ENCODE results near the gene CTRB2.
A peak's percentile ranks its signal among the peaks of the same experiment; 100 is the strongest.
"Not testable (repeated sequence)": the region's sequence is repeated elsewhere in the genome, so short reads cannot be mapped to it uniquely, and the experiment has no call there.

CTRB2 gene

DNA sequence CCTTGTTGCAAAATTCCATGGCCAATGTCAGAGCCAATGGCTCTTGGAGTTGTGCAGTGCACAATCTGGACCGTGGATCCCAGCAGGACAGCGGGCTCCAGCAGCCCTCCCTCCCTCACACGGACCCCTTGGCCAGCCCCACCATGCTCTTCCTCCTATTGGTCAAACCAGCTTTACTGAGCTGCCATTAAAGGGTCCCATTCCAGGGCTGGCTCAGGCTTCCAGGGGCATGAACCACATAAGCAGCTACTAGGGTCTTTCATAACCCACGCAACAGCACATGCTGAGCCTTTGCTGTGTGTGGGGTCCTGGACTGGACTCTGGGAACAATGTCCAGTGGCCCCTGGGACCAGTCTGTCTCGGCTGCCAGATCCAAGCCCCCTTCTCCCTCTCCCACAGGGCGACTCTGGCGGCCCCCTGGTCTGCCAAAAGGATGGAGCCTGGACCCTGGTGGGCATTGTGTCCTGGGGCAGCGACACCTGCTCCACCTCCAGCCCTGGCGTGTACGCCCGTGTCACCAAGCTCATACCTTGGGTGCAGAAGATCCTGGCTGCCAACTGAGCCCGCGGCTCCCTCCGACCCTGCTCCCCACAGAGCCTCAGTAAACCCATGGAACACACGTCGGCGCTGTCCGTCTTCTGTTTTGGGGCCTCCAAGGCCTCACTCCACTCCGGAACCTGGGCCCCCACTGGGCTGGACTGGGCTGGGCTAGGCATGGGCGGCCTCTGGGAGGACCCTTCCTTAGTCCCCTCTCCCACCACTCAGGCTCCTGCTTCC lies 17.5 kb upstream of the CTRB2 start:
- H3K27ac ChIP-seq = no peak overlapping the region
- no peak overlapping the region for H3K4me2 ChIP-seq
- H3K9me3 ChIP-seq (replicated peaks in 1 of 11) = no peaks in the 10 kb centered on the region
- H3K27me3 ChIP-seq = peaks cover 0 to 65% (median 0%) of the 10 kb centered on the region in 11 experiments; a peak in 5 of 22 replicates
- peaks cover 0 to 13% (median 6%) of the 10 kb centered on the region in 10 experiments; a peak in 14 of 20 replicates for H3K4me1 ChIP-seq
- H3K4me3 ChIP-seq = no peak overlapping the region
- no peaks in the 10 kb centered on the region for H3K36me3 ChIP-seq
- H4K20me1 ChIP-seq = peaks cover 0 to 53% (median 0%) of the 10 kb centered on the region in 11 experiments; a peak in 6 of 22 replicates
- no peak overlapping the region for H3K9ac ChIP-seq
- no peak for TF ChIP-seq Cebpa-rat (IDR thresholded peaks at IDR 0.05)

DNA sequence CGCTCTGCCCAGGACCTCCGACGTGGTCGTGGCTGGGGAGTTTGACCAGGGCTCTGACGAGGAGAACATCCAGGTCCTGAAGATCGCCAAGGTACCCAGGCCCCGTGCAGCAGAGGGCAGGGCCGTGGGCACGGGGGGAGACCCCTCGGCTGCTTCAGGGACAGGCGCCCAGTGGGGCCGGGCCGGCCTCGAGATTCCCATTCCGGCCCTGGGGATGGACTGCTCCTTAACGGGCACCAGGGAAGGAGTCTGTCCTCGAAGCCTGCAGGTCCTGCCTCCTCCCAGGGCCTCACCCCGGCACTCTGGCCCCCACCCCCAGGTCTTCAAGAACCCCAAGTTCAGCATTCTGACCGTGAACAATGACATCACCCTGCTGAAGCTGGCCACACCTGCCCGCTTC lies 16.2 kb upstream of the CTRB2 start:
- H3K9ac ChIP-seq; H3K27ac ChIP-seq; H3K4me2 ChIP-seq; H3K36me3 ChIP-seq; H3K4me3 ChIP-seq; H3K9me3 ChIP-seq (replicated peaks in 1 of 11): not testable (repeated sequence)
- H3K4me1 ChIP-seq = peaks cover 0 to 19% (median 13%) of the 10 kb centered on the region in 10 experiments; a peak in 14 of 20 replicates
- H3K27me3 ChIP-seq = peaks cover 0 to 58% (median 0%) of the 10 kb centered on the region in 11 experiments; a peak in 4 of 22 replicates
- peaks cover 0 to 47% (median 0%) of the 10 kb centered on the region in 11 experiments; a peak in 5 of 22 replicates for H4K20me1 ChIP-seq

DNA sequence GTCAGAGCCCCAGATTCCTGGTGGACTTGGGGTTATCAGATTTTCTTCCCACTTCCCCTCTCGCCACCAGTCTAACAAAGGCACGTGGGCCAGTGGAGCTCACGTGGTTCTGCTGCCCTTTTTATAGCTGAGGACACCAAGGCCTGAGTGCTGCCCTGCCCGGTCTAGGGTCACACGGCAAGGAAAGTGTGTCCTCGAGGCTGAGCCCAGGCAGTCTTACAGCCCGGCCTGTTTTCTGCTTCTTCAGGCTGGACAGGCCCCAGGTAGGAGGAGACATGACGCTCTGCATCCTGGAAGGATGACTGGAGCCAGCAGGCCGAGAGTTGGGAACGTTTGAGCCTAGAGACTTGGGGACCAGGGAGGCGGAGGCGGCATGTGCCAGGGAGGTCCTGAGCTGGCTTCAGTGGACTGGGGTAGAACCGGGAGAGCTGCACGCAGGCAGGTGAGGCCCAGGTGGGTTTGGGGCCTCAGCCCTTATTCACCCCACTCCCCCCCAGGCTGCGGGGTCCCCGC lies 15.4 kb upstream of the CTRB2 start:
- H3K4me3 ChIP-seq = no peak overlapping the region
- H3K27ac ChIP-seq = no peak overlapping the region
- peaks cover 0 to 39% (median 0%) of the 10 kb centered on the region in 11 experiments; a peak in 4 of 22 replicates for H4K20me1 ChIP-seq
- no peak for TF ChIP-seq Cebpa-rat (IDR thresholded peaks at IDR 0.05)
- H3K4me1 ChIP-seq = peaks cover 0 to 19% (median 13%) of the 10 kb centered on the region in 10 experiments; a peak in 14 of 20 replicates
- no peaks in the 10 kb centered on the region for H3K9me3 ChIP-seq (replicated peaks in 1 of 11)
- no peaks in the 10 kb centered on the region for H3K36me3 ChIP-seq
- H3K9ac ChIP-seq = no peak overlapping the region
- peaks cover 0 to 50% (median 0%) of the 10 kb centered on the region in 11 experiments; a peak in 4 of 22 replicates for H3K27me3 ChIP-seq
- no peak overlapping the region for H3K4me2 ChIP-seq

DNA sequence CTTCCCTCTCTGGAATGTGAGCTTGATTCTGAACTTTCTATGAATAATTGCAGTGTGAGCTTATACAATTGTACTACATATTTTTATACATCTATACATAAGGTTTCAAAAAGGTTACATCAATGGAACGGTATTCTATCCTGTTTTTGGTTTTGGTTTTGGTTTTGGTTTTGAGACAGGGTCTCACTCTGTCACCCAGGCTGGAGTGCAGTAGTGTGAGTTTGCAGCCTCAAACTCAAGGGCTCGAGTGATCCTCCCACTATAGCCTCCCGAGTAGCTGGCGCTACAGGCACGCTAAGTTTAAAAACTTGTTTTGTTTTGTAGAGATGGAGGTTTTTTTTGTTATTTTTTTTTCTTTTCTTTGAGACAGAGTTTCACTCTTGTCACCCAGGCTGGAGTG lies 12.9 kb upstream of the CTRB2 start:
- Histone ChIP-seq H4K20me1 (peaks cover 0 to 24% (median 0%) of the 10 kb centered on the region in 11 experiments; a peak in 4 of 22 replicates), H3K4me3 (no peak overlapping the region), H3K4me2 (peak overlapping the region in 10 of 11 experiments; percentile 6 to 58 (median 47); a peak in 16 of 22 replicates), H3K27ac (no peak overlapping the region), H3K4me1 (peaks cover 0 to 19% (median 13%) of the 10 kb centered on the region in 10 experiments; a peak in 14 of 20 replicates), H3K36me3 (no peaks in the 10 kb centered on the region), H3K9ac (0 out of 22 replicates have a peak overlapping the region, but pooled peaks of 2 of the 11 experiments have one; percentile 7 to 20), H3K27me3 (peaks cover 0 to 43% (median 0%) of the 10 kb centered on the region in 11 experiments; a peak in 4 of 22 replicates), H3K9me3 (replicated peaks in 1 of 11) (no peaks in the 10 kb centered on the region)
- TF ChIP-seq Cebpa-rat (IDR thresholded peaks at IDR 0.05) = no peak

DNA sequence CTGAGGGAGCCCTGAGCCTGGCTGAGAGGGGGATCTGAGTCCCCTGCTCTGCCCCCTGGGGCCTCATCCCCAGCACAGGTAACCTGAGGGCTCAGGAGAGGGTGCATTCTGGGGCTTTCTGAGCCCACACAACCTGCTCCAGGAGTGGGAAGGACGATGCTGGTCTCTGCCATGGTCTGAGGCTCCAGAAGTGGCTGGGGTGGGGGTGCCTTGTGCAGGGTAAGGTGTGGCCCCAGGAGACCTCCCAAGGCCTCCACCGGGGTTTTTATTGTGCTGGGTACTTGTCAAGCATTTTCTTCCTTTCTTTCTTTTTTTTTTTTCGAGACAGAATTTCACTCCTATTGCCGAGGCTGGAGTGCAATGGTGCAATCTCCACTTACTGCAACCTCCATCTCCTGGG lies 12.1 kb upstream of the CTRB2 start:
- H3K4me3 ChIP-seq = no peak overlapping the region
- H3K9me3 ChIP-seq (replicated peaks in 1 of 11) = no peaks in the 10 kb centered on the region
- no peak overlapping the region for H3K9ac ChIP-seq
- H3K36me3 ChIP-seq = no peaks in the 10 kb centered on the region
- peaks cover 0 to 40% (median 0%) of the 10 kb centered on the region in 11 experiments; a peak in 4 of 22 replicates for H3K27me3 ChIP-seq
- peak overlapping the region in 9 of 11 experiments; percentile 20 to 58 (median 51); a peak in 17 of 22 replicates for H3K4me2 ChIP-seq
- H4K20me1 ChIP-seq = peaks cover 0 to 17% (median 0%) of the 10 kb centered on the region in 11 experiments; a peak in 3 of 22 replicates
- H3K27ac ChIP-seq = no peak overlapping the region
- H3K4me1 ChIP-seq = peaks cover 0 to 19% (median 13%) of the 10 kb centered on the region in 10 experiments; a peak in 14 of 20 replicates
- no peak for TF ChIP-seq Cebpa-rat (IDR thresholded peaks at IDR 0.05)

DNA sequence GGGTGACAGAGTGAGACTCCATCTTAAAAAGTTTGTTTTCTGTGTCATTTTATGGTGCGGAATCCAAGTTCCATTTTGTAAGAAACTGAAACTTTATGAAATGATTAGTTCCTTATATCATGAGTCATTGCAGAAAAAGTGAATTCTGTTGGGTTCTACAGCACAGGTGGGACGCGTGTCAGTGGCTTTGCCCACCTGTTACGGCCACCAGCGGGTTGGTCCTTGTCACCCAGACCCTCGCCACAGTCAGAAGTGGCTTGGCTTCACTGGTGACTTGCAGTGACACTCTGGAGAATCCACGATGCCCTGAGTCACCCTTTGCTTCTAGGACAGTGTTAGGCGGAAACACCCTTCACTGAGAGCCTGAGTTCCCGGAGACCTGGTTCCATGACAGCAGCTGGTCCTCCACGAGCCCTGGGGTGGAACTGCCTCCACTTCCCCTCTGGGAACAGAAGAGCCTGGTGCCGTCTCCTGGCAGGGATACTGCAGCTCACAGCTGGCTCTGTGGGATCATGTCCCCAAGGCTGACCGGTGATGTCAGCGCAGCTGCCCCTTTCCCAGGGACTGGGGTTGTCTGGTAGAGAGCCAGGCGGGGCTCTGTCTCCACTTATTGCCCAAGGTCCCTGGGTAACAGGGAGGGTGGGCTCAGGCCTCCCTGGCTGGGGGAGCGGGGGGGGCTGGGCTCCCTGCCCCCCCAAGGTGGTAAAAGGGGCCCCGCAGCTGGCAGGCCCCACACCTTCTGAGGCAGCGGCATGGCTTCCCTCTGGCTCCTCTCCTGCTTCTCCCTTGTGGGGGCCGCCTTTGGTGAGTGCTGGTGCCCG lies 11.5 kb upstream of the CTRB2 start, which contains the start of gene CTRB1:
TSS of gene CTRB1 (plus strand) at position 733 of the 821 bp plus-strand sequence. CDS start at position 753, 20 bp downstream.
- Histone ChIP-seq H3K27ac (no peak within 1 kb of the TSS), H3K27me3 (peaks cover 0 to 45% (median 0%) of the 10 kb centered on the region in 11 experiments; a peak in 4 of 22 replicates), H3K9ac (0 out of 22 replicates have a peak within 1 kb of the TSS, but pooled peaks of 2 of the 11 experiments have one; percentile 7 to 20), H3K9me3 (replicated peaks in 1 of 11) (no peaks in the 10 kb centered on the region), H4K20me1 (peaks cover 0 to 15% (median 0%) of the 10 kb centered on the region in 11 experiments; a peak in 2 of 22 replicates), H3K4me2 (peak within 1 kb of the TSS in 10 of 11 experiments; percentile 6 to 58 (median 47); a peak in 17 of 22 replicates), H3K4me3 (no peak within 1 kb of the TSS), H3K4me1 (peaks cover 0 to 19% (median 13%) of the 10 kb centered on the region in 10 experiments; a peak in 14 of 20 replicates), H3K36me3 (no peaks in the 10 kb centered on the region)
- TF ChIP-seq Cebpa-rat (IDR thresholded peaks at IDR 0.05) = no peak

DNA sequence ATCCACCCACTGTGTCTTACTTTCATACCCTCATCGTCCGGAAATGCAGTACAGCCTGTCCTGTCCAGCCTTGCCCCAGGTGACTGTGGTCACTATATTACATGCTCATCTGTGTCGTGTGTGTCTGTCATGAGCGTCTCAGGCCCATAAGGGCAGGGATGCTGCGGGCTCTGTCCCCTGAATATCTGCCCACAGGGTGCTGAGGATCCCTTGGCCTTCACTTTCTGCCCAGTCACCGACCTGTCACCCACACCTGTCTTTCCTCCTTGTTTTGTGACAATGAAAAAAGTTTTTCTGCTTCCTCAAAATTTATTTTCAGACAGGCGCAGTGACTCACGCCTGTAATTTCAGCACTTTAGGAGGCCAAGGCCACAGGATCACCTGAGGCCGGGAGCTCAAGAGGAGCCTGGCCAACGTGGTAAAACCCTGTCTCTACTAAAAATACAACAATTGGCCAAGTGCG lies 10.5 kb upstream of the CTRB2 start:
- Histone ChIP-seq H3K36me3 (no peaks in the 10 kb centered on the region), H4K20me1 (peaks cover 0 to 16% (median 0%) of the 10 kb centered on the region in 11 experiments; a peak in 2 of 22 replicates), H3K4me1 (peaks cover 0 to 19% (median 13%) of the 10 kb centered on the region in 10 experiments; a peak in 14 of 20 replicates), H3K4me2 (no peak overlapping the region), H3K27me3 (peaks cover 0 to 53% (median 0%) of the 10 kb centered on the region in 11 experiments; a peak in 4 of 22 replicates), H3K9me3 (replicated peaks in 1 of 11) (no peaks in the 10 kb centered on the region), H3K9ac (no peak overlapping the region), H3K4me3 (no peak overlapping the region), H3K27ac (no peak overlapping the region)
- TF ChIP-seq Cebpa-rat (IDR thresholded peaks at IDR 0.05) = no peak

DNA sequence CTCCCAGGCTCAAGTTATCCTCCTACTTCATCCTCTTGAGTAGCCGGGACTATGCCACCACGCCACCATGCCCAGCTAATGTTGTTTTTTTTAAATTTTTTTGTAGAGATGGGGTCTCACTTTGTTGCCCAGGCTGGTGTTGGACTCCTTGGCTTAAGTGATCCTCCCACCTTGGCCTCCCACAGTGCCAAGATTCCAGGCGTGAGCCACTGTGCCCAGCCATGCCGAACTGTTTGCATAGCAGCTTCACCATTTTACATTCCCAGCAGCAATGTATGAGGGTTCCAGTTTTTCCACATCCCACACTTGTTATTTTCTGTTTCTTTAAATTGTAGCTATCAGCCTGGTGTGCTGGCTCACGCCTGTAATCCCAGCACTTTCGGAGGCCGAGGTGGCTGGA lies 9.6 kb upstream of the CTRB2 start:
- no peaks in the 10 kb centered on the region for H3K9me3 ChIP-seq (replicated peaks in 1 of 11)
- no peak for TF ChIP-seq Cebpa-rat (IDR thresholded peaks at IDR 0.05)
- no peak overlapping the region for H3K27ac ChIP-seq
- peaks cover 0 to 61% (median 0%) of the 10 kb centered on the region in 11 experiments; a peak in 4 of 22 replicates for H3K27me3 ChIP-seq
- no peak overlapping the region for H3K4me3 ChIP-seq
- no peaks in the 10 kb centered on the region for H3K36me3 ChIP-seq
- H3K9ac ChIP-seq = no peak overlapping the region
- no peak overlapping the region for H3K4me2 ChIP-seq
- H3K4me1 ChIP-seq = peaks cover 0 to 19% (median 13%) of the 10 kb centered on the region in 10 experiments; a peak in 14 of 20 replicates
- peaks cover 0 to 20% (median 0%) of the 10 kb centered on the region in 11 experiments; a peak in 2 of 22 replicates for H4K20me1 ChIP-seq

Data from BLaER1 treated with 17β-estradiol and CSF1 and Interleukin-3, amounts not matched to agents 10 nM and 100 nM (cell line).